KG1 (cell line): ENCODE measurements around the gene KLHL7.
"Not testable (repeated sequence)": the region's sequence is repeated elsewhere in the genome, so short reads cannot be mapped to it uniquely, and the experiment has no call there.

Source experiments
- DNase-seq: peaks from one replicate; lab custom pipeline; 2025; lab: John Stamatoyannopoulos, UW

Gene KLHL7

DNA sequence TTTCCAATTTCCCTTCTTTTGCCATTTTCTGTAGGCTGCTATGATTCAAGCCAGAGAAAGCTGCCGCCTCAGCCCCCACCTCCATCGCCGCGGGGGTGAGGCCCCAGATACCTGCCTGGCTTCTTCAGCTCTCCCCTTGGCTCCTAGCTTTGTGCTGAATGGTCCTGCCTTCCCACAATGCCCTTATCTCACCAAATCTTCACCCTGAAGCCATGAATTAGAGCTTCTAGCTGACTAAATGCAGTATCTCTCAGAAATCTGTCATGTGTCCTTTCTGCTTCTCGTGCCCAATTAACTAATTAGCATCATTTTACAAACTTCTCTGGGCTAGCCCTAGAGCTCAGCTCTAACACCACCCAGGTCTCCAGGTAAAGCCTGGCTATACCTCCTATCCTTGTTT lies 108.8 kb downstream of the KLHL7 start:
- no peak for DNase-seq

DNA sequence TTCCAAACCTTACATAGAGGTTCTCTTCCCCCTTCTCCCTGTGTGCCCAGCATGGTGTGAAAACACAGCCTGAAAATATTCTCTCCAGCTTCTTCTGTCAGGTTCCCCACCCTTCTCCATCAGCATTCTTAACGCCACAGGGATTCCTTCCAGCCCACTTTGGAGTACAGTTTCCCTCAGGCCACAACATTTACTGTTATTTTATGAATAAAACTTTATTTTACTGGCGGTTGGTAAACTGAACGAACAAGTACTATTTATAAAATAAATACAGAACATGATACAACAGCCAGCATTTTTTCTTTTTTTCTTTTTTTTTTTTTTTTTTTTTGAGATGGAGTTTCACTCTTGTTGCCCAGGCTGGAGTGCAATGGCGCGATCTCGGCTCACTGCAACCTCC lies 109.4 kb downstream of the KLHL7 start:
- DNase-seq, result no peak

DNA sequence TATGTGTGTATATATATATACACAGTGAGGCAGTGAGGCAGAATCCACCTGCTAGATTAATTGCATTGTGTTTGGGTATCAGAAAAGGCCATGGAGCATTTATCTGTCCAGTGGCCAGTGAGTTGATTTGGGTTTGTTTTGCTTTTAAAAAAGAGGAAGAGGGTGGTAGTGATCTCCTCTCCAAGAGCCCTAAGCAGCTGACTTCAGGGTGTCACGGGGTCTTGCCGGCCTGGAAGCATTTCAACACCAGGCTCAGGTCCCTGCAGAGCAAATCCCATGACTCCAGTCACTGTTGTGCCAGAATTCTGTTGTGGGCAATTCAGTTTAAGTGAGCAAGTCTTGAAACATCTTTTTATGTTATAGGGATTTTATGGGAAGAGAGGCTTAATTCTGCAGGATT lies 110.4 kb downstream of the KLHL7 start:
- no peak for DNase-seq

DNA sequence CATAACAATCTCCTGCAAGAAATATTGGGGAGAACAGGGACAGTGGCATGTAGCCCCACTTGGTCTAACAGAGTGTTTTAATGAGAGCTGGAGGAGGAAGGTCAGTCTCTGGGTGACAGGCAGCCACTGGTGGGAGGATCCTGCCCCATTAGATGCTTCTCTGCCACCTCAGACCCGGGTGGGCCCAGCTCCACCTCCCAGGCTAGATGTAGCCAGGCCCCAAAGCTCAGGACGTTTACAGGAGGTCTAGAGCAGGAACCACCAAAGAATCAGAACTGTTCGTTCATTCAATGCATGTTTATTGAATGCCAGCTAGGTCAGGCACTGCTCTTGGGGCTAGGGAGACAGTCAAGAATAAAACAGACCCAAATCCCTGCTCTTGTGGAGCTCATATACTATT lies 112.6 kb downstream of the KLHL7 start:
- no peak for DNase-seq

DNA sequence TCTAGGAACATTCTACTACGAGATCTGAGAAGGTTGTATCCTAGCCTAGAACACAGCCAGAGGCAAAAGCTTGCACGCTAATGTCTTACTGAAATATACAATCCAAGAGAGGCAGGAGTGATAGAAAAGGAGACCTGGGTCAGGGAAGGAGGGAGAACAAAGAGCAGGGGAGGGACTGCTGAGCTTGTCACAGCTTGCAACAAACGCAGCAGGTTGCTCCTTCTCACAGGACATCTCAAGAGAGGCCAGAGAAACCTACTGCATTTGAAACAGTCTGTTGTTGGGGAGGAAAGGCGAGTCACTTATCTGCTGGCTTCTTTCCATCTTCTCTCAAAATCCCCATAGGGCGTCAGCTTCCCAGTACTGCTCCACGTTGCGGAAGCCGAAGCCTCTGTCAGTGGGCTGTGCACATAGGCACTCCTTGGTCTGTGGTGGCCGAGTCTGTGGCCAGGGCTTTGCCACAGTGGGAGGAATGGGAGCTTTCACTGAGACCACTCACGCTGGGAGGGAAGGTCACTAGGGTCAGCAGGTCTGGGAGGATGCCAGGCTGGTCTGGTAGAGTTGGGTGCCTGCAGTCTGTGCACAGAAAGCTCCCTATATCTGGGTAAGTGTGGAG lies 115.2 kb downstream of the KLHL7 start:
- DNase-seq, result no peak

DNA sequence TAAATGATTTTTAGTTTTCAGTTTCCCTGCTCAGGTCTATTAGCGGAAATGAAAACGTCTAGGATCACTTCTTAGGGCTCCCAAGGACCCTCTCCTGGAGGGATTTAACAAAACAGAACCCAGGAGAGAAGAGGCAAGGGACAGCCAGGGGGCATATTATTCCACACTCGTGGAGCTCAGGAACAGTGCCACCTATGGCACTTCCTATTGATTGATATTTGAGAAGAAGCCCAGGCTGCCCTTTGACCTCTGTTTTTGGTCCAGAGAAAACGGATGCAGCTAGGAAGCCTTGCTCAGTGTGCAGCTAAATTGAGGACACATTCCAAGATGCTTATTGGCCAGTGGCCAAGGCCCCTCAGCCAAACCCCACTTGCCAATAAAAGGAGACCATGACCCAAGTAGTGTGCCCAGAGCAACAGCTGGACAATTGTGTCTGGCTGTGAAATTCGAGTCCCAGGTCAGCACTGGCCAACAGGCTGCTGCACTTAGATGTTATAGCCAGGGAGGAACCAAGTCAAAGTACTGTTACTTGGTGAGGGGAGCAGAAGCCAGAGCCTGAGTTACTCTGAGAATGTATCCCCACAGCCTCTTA lies 117.0 kb downstream of the KLHL7 start:
- DNase-seq, result no peak

DNA sequence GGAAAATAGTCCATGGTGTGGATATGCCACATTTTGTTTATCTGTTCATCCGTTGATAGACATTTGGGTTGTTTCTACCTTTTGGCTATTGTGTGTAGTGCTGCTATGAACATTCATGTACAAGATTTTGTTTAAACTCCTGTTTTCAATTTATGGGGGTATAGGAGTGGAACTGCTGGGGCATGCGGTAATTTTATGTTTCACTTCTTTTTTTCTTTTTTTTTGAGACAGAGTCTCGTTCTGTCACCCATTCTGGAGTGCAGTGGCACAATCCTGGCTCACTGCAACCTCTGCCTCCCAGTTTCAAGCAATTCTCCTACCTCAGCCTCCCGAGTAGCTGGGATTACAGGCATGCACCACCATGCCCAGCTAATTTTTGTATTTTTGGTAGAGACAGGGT lies 118.8 kb downstream of the KLHL7 start:
- not testable (repeated sequence) for DNase-seq

DNA sequence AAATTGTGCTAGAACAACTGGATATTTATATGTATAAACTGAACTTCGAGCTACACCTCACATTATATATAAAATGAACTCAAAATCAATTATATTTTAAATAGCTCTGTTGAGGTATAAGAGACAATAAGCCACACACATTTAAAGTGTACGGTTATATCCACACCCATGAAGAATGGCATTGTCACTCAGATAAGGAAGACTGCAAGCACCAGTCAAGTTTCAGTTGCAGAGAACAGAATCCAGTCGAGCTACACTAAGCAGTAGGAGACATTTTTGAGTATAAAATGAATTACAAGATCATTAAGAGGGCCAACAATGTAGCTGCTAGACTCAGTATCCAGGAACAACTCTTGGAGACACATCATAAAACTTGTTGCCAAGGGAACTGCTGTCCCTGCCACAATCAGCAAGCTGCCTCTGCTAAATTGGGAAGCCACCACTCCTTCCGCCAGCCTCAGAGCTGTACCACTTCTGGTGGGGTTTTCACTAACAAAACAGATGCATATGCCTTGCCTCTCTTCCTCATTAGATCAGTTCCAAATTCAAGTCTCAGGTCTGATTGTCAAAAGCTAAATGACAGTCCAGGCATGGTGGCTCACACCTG lies 121.4 kb downstream of the KLHL7 start:
- no peak for DNase-seq
